GM18519 (cell line): ENCODE data around the gene ELOVL6.
"Not testable (repeated sequence)": the region's sequence is repeated elsewhere in the genome, so short reads cannot be mapped to it uniquely, and the experiment has no call there.

Experiments used
- ATAC-seq: cut with Tn5 transposase; IDR thresholded peaks from one replicate; pipeline ENCODE4 v1.9.1; 2021; ENCODE audit warnings: mild to moderate bottlenecking, moderate library complexity; ENCODE audit not compliant: unreplicated experiment, low FRiP score

ELOVL6 gene, protein sequence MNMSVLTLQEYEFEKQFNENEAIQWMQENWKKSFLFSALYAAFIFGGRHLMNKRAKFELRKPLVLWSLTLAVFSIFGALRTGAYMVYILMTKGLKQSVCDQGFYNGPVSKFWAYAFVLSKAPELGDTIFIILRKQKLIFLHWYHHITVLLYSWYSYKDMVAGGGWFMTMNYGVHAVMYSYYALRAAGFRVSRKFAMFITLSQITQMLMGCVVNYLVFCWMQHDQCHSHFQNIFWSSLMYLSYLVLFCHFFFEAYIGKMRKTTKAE

DNA sequence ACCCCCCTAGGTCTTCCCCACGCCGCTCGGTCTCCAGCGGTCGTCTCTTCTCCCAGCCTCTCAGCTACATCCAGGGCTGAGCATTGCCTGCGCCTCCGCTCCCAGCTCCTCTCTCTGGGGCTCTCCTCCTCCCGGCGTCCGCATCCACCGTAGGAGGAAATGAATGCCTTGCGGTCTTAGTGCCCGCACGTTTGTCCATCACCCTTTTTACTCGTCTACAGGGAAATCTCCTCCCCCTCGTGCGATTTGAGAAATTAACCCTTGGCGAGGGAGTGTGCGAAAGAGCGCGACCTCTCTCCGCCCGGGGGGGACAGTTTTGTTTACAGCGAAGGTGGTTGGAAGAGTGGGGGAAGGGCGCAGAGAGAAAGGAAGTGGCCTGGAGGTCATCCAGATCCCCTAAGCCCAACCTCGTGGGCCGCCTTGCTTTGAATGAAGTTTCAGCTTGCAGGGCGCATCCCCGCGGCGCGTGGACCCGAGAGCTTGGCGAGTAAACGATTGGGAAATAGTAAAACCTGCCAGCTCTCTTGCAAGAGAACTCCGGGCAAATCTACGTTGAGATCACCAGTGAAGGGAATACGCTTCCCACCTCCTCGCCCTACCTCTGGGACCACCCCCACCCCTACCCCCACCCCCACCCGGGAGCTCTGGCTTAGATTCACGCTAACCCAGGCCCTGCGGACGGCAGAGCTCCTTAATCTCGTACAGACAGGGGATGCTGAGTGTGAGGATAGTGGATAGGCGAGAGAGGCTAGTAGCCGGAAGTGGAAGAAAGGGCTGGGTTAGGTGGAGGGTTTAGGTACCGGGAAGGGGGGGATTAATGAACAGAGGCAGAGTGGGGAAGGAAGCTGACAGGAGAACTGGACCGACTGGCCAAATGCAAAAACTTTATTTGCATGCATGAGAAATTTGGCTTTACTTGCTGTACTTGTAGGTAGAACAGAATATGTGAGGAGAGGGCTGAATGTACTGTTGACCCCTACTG lies at the start of gene ELOVL6:
Gene ELOVL6 (minus strand): TSS at position 181 of the 982 bp plus-strand sequence. CDS start 280 bp downstream, outside the sequence.
- ATAC-seq, result no peak

DNA sequence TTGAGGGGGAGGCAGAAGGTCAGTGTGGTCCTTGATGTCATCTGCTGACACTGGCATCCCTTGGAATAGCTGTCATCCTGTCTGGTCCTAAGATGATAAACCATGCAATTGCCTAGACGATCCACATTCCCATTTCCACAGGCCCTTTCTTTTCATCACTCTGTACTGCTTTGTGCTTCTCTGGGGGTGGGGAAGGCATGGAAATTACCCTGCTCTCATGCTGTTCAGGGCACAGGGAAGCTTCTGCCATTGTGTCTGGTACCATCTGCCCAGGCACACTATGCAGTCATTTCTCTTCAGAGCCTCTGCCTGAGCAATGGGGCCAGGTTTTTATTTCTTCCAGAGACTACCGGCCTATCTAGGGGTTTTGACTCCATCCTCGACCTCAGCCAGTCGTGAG lies 49.7 kb upstream of the ELOVL6 start:
- ATAC-seq, result no peak

DNA sequence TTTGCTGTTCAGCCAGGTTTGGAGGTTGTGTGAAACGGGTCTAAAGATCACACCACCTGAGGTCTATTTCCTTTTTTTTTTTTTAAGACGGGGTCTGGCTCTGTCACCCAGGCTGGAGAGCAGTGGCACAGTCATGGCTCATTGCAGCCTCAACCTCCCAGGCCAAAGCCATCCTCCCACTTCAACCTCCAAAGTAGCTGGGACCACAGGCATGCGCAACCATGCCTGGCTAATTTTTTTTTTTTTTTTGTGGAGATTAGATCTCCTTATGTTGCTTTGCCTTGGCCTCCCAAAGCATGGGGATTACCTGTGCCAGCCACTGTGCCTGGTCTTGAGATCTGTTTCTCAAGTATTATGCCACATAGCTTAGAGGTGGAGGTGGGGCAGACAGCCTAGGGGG lies 49.2 kb upstream of the ELOVL6 start:
- ATAC-seq, result no peak

DNA sequence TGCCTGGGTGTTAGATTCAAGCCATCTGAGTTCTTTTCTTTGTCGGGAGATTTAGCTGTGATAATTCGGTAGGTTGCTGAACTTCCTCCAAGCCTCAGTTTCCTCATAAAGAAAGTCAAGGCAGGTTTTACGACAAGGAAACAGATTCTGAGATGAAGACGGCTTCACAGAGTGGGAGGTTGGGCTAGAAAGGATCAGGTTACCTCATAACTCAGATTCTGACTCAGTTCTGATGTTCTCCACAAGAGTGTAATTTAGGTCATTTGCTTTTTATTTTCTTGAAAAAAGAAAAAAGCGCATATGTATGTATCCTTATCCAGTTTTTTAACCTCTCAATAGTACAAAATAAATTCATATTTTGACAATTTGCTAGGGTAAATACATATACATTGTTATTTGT lies 47.2 kb upstream of the ELOVL6 start:
- ATAC-seq, result no peak

DNA sequence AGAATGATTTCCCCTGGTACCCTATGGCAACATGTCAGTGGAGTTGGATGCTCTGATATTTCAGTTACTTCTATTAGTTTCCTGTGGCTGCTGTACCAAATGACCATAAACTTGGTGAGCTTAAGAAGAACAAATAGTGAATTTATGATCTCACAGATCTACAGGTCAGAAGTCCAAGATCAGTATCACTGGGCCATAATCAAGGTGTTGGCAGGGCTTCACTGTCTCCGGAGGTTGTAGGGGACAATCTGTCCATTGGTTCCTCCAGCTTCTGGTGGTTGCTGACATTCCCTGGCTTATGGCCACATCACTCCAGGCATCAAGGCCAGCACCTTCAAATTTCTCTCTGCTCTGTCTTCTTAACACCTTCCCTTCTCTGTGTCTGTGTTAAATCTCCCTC lies 37.9 kb upstream of the ELOVL6 start:
- ATAC-seq, result no peak

DNA sequence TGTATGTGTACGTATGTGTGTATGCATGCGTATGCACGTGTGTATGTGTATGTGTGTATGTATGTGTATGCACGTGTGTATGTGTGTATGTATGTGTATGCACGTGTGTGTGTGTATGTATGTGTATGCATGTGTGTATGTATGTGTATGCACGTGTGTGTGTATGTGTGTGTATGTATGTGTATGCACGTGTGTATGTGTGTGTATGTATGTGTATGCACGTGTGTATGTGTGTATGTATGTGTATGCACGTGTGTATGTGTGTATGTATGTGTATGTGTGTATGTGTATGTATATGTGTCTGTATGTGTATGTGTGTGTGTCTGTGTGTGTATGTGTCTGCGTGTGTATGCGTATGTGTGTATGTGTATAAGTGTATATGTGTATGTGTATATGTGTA lies 35.2 kb upstream of the ELOVL6 start:
- ATAC-seq, result not testable (repeated sequence)

DNA sequence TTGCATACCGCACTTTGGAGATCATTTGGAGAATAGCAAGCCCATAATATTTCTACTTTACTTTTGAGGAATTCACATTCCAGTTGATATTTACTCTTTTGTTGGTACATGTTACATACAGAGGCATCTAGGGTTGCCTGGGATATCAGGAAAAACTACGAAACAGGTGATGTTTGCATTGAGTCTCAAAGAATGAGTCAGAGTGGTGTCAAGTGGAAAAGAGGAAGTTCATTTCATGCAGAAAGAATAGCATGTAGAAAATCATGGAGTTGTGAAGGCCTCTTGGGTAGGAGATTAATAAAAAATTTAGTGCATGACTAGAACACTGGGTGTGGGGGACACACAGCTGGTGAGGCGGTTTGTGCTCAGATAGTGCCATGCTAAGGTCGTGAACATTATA lies 33.5 kb upstream of the ELOVL6 start:
- no peak for ATAC-seq

DNA sequence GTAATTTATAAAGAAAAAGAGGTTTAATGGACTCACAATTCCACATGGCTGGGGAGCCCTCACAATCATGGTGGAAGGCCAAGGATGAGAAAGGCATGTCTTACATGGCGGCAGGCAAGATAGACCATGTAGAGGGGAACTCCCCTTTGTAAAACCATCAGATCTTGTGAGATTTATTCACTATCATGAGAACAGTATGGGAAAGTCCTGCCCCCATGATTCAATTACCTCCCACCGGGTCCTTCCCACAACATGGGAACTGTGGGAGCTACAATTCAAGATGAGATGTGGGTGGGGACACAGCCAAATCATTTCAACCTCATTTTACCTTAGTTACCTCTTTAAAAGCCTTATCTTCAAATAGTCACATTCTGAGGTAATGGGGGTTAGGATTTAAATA lies 30.9 kb upstream of the ELOVL6 start:
- ATAC-seq, result no peak

DNA sequence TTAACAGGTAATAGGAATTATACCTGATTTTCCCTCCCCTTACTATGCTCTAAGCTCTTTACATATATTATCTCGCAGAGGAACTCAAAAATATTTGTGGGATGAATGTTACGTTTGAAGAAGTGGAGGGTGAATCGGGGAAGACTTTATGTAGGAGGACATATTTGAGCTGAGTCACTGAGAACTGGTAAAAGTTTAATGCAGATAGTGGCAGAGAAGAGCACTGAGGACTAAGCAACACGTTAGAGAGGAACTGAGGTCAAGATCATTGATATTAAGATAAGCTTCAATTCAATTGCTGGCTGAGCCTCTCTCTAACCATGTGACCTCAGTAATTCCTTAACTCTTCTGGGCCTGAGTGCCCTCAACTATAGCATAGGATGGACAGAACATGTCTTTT lies 26.4 kb upstream of the ELOVL6 start:
- no peak for ATAC-seq

DNA sequence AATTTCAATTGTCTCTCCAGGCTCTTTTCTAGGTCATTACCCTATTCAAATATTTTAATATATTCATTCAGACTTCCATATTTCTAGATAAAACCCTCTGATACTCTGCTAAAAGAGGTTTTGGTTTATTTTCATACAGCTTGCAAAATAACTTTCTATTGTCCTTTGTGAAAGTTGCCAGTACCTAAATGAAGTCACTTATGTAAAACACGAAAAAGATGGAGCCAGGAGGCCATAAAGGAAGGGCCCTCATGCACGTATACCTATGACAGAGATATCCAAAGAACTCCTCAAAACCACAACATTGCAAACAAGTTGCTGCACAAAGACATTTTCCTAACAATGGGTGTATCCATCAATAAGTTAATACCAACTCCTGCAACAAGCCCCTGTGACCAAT lies 25.7 kb upstream of the ELOVL6 start:
- ATAC-seq, result no peak

DNA sequence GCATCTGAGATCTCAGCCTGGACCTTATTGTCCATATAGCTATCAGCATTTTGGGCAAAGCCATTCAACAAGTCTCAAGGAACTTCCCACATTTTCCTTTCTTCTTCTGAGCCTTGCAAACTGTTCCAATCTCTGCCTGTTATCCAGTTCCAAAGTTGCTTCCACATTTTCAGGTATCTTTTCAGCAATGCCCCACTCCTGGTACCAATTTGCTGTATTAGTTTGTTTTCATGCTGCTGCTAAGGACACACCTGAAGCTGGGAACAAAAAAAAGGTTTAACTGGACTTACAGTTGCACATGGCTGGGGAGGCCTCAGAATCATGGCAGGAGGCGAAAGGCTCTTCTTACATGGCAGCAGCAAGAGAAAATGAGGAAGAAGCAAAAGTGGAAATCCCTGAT lies 20.5 kb upstream of the ELOVL6 start:
- ATAC-seq, result not testable (repeated sequence)

DNA sequence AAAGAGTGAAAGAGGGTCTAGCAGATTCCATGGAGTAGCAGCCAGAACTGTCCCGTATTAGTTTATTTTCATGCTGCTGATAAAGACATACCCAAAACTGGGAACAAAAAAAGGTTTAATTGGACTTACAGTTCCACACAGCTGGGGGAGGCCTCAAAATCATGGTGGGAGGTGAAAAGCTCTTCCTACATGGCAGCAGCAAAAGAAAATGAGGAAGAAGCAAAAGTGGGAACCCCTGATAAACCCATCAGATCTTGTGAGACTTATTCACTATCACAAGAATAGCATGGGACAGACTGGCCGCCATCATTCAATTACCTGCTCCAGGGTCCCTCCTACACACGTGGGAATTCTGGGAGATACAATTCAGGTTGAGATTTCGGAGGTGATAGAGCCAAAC lies 18.8 kb upstream of the ELOVL6 start:
- ATAC-seq, result not testable (repeated sequence)

DNA sequence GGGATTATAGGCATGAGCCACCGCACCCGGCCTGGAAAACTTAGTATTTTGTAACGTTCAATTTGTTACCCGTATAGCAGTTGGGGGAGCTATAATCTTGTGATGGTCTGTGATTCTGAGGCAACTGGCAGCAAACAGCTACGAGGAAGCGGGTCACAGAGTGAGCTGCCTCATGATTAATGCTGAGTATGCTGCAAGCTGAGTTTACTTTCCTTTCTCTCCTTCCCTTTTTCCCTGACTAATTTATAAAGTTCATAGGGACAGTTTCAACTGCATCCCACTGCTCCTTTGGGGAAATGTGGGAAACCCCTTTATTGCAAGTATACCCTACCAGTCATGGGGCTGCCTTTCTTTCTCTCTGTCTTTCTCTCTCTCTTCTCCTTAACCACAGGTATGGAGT lies 17.7 kb upstream of the ELOVL6 start:
- ATAC-seq, result no peak

DNA sequence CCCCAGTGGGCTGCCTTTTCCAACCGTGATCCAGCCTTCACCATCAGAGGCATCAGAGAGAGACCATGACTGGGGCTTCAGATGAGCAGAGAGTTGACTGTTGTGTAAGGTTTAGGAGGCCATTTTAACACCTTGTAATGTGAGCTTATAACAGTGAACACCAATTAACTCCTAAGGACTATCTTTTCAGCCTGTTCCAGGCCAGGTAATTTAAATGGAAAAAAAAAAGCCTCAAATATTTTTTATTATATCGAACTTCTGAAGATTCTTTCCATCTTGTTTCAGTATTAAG lies 13.3 kb upstream of the ELOVL6 start:
- ATAC-seq, result no peak

DNA sequence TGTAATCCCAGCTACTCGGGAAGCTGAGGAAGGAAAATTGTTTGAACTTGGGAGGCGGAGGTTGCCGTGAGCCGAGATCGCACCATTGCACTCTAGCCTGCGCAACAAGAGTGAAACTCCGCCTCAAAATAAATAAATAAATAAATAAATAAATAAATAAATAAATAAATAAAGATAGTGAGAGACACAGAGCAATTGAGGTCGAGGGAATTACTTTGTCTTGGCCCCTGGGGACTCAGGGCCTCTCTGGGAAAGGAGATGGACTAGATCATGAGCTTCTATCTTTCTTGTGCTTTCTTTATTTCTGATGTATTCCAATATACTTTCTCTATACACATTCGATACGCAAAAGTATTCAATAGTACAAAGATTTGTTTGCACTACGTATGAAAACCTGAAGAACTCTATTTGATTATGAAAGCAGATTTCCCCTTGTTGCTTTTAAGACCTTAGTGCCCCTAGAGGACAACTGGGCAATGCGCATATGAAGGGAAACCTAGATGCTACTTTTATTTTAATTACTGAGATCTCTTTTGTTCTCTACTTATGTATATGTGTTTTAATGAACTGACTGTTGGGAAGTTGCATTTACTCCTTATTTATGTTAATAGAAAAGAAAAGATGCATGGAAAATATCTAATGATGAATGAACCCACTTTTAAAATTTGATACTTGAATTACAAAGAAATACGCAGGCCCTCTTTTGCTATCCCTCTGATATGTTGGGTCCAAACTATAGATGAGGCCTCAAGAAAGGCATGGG lies 12.8 kb upstream of the ELOVL6 start:
- ATAC-seq, result peak; percentile 91

DNA sequence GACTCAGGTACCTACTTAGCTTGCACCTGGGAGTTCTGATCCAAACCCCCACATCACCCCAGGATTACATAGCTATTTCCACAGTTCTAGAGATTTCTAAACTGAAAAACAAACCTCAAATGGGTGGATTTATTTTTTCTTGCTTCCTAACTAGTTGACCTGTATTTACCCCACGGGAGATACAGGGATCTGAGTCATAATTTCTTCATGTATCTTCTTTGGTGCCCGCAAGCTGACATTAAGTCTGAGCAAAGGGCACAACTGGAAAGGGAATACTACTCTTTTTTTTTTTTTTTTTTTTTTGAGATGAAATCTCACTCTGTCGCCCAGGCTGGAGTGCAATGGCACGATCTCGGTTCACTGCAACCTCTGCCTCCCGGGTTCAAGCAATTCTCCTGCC lies 10.0 kb upstream of the ELOVL6 start:
- ATAC-seq, result no peak

DNA sequence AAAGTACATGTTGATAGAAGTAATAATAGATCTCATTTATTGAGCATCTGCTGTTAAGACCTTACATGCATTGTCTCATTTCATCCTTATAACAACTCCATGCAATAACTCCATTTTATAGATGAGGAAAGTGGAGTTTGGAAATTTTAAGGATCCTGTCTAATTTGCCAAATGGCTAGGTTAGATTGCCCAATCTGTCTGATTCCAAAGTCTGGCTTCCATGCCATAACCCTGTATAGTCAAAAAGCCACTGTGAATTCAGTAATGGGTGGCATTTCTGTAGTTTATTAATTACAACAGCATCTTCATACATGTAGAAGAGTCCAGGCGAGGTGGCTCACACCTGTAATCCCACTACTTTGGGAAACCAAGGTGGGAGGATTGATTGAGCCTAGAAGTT lies 8.8 kb upstream of the ELOVL6 start:
- no peak for ATAC-seq

DNA sequence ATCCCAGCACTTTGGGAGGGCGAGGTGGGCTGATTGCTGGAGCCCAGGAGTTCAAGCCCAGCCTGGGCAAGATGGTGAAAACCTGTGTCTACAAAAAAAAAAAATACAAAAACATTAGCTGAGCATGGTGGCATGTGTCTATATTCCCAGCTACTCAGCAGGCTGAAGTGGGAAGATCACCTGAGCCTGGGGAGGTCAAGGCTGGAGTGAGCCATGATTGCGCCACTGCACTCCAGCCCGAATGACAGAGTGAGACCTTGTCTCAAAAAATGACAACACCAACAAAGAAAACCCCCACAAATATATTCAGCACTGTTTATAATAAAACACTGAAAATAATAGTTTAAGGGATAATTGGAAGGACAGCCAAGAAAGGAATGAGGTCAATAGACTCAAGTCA lies 3.6 kb upstream of the ELOVL6 start:
- ATAC-seq, result no peak

DNA sequence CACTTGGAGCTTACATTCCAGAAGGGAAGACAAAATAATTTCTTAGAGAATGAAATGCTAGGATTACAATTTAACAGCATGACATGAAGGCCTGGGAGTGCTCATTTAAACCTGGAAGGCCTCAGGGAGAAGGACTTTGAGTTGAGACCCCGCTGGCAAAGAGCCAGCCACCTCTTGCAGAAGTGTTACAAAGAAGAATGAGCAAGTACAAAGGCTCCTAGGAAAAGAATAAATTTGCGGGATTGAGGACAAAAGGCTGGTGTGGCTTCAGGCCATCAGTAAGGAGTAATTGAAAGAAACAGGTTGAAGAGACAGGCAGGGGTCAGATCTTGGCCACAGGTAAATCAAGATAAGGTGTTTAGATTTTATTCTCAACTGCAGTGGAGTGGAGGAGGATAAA lies 3.1 kb upstream of the ELOVL6 start:
- no peak for ATAC-seq

DNA sequence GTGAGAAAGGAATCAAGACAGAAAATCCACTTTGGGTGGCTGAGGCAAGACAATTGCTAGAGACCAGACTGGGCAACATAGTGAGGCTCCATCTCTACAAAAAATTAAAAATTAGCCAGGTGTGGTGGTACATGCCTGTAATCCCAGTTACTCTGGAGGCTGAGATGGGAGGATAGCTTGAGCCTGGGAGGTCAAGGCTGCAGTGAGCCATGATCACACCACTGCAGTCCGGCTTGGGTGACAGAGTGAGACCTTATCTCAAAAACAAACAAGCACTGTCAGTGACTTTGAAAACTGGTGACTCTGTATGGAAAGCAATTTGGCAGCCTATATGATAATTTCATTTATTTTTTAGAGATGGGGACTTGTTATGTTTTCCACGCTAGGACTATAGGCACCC lies 2.3 kb upstream of the ELOVL6 start:
- ATAC-seq, result no peak

DNA sequence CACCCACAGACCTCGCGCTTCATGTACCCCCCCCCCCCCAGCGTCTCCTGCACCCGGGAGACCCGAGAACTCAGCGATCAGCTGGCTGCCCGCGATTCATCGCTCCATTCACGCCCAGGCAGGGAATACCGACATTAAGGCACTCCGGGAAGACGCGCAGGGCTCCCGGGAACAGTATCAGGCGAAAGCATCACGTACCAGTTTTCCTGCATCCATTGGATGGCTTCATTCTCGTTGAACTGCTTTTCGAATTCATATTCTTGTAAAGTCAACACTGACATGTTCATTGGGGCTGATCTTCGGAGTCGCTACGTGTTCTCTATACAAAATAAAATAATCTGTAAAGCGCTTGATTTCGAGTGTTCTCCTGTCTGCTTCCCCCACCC lies 373 bp downstream of the ELOVL6 start:
- ATAC-seq, result no peak
